ENCODE results near the gene NRN1.
A peak's percentile ranks its signal among the peaks of the same experiment; 100 is the strongest.
"Not testable (repeated sequence)": the region's sequence is repeated elsewhere in the genome, so short reads cannot be mapped to it uniquely, and the experiment has no call there.

The NRN1 gene

DNA sequence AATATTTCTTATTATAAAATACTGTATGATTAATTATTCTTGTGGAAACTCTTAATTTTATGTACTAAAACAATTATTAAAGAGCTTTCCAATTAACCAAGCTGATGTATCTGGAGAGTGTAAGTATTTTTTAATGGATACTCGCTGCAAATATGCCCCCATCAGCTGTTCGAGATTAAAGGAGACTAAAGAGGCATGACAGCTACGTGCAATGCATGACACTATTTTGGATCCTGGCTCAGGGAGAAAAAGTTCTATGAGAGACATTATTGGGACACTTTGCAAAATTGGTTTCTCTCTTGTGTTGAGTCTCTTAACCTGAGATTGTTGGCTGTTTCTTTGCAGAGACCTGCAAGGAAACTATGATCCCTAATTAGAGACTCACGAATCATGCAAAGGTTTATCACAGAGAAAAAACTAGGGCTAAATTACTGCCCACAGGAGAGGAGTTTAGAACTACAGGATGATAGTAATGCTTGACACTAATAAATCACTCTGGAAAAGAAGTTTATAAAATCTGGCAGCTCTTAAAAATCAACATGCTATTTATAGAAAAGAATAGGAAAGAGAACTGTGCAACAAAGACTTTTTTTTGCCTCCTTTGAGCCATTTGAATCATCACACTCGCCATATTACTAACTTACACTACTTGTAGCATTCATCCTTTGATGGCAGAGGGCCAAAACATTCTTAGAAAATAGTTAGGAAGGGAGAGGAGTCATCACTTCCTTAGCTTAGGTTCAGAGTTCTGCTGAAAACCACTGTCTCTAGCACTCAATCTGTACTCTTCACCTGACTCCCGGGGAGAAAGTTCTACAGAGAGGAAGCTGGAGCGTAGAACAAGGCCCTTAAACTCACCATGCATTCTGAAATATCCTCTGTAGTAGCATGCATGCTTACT is 25.3 kb downstream of the NRN1 start:
- DNase-seq (ENCODE audit: low spot score) = peak; percentile 20

DNA sequence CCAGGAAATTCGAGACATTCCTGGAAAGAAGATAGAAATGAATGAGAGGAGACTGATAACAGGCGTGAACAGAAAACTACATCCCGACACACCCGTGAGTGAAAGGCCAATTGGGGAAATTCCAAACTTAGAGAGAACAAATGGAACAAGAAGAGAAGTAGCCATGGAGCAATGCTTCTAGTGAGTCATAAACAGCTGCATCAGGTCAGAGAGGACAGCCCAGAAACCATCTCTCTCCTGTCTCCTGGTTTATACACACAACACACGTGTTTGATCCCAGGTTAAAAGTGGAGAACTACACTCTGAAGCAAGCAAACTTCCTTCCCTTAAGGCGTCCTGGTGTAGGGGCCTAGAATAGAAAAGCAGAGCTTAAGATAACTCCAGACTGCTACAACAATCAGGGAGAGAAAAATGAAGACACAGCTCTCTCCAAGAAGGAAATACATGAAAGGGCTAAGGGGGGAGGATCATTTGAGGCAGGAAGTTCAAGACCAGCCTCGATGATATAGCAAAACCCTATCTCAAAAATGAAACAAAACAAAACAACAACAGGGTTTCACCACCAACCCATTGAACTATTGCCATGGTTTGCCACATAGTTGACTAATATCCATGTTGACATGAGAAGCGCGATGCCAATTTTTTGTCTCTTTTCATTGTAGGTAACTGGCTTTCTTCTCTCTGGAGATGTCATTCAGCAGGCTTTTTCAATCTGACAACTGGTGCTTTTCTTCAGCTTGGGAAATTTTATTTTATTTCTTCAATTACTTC is 26.9 kb downstream of the NRN1 start:
- no peak for DNase-seq (ENCODE audit: low spot score)

DNA sequence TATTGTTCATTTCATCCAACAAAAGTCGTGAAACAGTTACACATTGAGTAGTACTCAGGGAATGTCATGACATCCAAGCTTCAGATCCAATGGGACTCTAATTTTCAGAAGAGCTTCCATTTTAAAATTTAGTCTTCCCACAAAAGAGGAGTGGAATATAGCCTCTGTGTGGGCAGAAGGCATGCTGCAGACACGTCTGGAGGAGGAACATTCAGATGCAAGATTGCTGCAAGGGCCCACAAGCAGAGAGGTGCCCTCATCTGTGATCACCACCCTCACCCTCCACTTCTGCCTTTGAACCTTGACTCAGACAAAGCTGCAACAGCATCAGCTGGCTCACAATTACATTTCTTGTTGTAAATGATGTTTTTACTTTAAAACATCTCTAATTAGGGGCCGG is 29.9 kb downstream of the NRN1 start:
- DNase-seq (ENCODE audit: low spot score) = no peak

DNA sequence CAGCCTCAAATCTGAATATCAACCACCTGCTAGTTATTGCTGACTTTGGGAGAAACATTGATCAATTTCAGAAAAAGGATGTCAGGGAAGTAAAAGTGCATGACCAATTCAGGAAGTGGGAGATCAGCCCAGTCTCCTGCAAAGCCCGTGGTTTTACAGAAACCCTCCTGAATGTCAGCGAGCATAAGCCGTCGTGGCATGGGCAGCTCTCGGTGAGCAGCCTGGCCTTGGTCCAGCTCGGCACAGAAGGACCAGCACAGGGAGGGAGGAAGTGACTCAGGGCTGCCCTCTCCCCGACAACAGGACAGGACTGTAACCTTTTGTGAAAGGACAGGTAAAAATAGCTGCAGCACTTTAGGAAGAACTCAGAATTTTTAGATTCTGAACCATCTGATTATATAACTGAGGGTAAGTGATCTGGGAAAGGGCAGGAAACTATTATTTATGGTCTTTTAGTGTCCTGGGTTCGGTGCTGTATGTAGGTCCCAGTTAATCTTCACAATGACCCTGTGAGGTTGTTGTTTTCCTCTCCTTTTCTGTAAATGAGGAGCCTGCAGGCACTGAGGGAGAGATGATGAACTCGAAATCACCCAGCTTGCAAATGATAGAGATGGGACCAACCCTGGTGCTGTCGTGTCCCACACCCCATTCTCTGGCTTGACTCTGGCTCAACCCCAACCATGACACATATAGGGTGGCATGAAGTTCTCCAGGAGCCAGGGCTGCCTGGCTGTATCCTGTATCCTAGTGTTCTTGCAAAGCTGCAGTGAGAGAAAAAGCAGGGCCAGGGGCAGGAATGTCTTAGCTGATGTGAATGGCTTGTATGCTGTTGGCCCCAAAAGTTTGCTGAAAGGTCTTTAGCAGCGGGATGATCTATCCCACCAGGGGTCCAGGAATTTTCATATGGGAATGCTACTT is 37.6 kb downstream of the NRN1 start:
- DNase-seq (ENCODE audit: low spot score) = peak; percentile 22

DNA sequence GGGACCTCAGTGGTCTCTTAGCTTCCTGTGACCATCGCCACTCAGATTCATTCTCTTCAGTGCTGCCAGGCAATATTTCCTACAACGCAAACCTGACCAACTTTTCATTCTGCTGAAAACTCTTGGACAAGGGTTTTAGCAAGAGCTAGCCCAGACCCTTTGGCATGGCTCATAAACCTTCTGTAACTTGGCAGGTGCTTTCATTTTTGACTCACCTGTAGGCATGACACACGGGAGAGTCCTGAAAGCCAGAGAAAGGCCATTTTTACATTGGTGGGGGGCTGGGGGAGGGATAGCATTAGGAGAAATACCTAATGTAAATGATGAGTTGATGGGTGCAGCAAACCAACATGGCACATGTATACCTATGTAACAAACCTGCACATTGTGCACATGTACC is 38.7 kb downstream of the NRN1 start:
- not testable (repeated sequence) for DNase-seq (ENCODE audit: low spot score)

DNA sequence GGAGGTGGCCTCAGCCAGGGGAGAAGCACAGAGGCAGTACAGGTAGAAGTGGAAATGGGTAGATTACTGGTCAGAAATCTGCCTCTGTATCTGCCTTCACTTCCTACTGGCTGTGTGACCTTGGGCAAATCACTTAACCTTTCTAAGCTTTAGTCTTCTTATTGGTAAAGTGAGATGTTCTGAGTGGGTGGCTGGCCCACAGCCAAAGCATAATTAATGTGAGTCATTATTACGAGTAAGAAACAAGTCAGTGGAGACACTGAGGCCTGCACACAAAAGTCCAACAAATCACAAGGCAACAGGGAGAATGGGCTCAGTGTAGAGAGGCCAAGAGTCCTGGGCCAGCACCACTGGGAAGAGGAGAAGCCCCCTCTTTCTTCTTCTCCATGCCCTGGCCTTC is 39.1 kb downstream of the NRN1 start:
- peak; percentile 65 for DNase-seq (ENCODE audit: low spot score)

DNA sequence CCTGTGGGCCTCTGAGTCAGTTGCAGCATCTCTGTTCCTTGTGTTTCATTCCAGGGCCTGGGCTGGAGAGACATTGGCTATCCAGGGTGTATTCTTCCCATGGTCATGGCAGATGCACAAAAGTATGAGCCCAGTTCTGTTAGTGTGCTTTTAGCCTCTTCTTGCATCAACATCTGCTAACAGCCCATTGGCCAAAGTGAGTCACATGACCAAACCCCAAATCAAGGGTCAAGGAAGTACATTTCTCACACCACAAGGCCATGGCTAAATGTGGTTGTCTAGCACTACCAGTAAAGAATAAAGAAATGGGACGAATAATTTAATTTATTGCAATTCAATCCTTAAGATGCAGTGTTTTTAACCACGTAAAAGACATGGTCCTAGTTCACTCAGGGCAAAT is 43.9 kb downstream of the NRN1 start:
- no peak for DNase-seq (ENCODE audit: low spot score)

DNA sequence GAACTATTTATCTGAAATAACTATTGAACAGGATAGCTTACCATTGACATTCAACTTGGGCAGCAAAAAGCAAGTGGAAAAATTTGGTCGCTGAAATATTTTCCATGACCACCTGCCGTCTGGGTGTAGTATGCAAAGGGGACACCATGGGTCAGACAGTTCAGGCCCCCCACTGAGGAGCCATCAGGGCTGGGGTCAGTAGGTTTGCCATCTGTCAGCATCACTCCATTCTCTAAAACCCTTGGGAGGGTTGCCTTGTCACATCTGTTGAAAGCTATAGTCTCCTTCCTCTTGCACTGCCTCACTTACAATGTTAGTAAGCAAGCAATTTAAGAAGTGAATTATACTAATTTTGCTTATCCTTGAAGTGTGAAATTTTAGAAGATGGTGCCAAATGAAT is 44.9 kb downstream of the NRN1 start:
- no peak for DNase-seq (ENCODE audit: low spot score)

DNA sequence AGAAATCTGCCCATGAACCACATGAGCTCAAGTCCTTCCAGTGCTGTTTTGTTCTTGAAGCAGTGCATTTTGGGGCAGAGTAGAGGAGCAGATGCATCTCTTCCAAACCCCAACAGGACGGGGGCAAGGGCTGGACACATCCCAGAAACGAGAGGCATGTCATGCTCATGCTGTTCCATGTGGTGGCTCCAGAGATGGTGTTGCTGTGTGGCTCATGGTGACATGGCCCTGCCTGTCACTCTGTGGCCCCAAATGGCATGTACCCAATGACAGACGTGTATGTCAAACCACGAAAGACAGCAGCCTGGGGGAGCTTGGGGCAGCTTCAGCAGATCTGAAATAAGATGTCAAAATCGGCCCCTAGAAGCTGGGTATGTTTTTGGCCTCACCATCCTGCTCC is 46.3 kb downstream of the NRN1 start:
- no peak for DNase-seq (ENCODE audit: low spot score)

DNA sequence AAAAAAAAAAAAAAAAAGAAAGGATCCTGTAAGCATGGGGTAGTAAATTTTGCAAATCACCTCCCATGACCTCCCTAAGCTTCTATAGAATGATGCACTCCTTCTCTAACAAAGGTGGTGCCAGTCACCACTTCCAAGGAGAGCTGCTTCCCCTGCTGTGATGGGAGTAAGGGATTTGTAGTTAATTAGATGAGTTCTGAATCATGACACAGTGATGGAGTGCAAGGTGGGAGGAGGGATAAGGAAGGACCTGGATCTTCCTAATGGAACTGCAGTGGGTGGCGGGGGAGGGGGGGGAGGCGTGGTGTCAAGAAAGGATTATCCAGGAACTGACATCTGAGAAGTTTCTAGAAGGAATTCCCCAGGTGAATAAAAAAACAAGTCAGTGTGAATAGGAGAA is 47.8 kb downstream of the NRN1 start:
- DNase-seq (ENCODE audit: low spot score) = no peak

DNA sequence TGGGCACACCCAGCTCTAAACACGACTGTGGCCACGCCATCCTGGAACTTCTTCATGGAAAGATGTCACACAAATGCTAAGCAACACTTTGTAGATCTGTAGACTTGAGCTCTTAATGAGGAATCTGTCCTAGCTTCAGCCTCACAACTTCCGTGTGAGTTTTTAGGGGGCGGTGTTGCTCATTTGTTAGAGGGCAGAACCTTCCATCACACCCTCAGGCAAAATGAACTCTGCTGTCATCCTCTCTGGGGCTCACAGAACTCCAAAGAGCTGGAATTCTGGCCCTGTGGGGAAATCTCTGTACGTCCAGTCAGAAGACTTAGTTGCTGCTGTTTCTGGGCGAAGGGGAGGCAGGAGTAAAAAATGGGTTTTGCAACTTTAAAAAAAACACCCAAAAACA is 49.8 kb downstream of the NRN1 start:
- no peak for DNase-seq (ENCODE audit: low spot score)

DNA sequence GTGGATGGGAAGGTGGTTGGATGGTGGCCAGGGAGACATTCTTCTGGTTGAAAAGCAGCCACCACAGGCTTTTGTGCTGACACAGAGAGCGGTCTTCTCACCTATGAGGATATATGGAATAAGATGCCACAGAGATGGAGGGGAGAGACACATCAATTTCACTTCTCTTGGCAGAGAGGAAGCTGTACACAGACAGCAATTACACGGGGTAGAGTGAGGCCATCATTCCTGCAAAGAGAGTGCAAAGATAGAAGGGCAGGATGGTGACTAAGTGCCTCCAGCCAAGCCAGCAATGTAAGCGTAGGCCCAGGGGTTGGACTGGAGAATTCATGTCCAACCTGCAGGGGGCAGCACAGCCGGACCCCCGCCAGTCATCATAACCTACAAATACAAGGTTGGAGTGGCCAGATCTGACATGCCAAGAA is 56.4 kb downstream of the NRN1 start:
- DNase-seq (ENCODE audit: low spot score) = peak; percentile 38

Data from RKO (cell line).